Aortic smooth muscle cell (primary cell): Measurements from ENCODE around the gene SLC24A2. TPM values are rescaled to one million over a fixed set of nuclear protein-coding genes. Genes with fewer than 3 reads are reported as not detected.

Experiments
- total RNA-seq: library from RNA; depleted of rRNA; stranded (reverse); fragments of >200 nt; gene quantifications from 2 replicates; pipeline ENCODE4 v1.2.3, GENCODE V29; 2014

Gene SLC24A2
- total RNA-seq, result 0.06 TPM in 1 of 2 replicates, not detected in the other

DNA sequence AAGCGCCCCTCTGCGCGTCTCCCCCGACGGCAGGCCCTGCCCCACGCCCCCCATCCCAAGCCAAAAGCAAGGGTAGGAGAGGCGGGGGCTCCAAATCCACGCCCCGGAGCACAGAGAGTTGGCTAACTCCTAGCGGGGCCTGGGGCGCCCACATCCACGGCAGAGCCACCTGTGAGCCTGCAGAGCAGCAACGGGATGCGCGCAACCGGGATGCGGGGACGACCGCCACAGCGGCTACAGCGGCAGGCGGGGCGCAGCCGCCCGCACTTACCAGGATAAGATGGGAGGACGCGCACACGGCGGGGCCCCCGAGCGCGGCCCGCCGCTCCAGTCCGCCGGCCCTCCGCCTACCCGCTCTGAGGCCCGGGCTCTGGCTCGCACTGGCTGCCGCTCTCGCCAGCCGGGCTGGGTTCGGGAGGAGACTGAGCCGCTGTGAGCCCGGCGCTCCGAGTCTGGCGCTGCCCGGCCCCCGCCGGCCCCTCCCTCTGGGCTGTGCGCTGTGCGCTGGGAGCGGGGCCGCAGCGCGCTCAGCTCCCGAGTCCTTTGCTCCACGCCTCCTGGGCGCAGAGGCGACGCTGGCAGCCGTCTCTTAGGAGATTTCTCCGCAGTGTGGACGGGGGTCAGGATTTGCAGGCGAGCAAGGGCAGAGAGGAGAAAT, at the start of gene SLC24A2:
SLC24A2 (minus strand) TSS at position 424 of the 658 bp plus-strand sequence.

